HEK293 (cell line): ENCODE measurements around the gene IGF1R.

ENCODE experiments used
- CTCF ChIA-PET: fragments of 350-600 bp; formaldehyde crosslinking; extraction: SDS; loops from one replicate; lab custom pipeline; 2021; ENCODE audit warnings: antibody characterized with exemption; lab: Yijun Ruan, JAX
- POLR2A ChIA-PET: fragments of 300-600 bp; formaldehyde crosslinking; extraction: SDS; loops from one replicate; lab custom pipeline; 2020; ENCODE audit warnings: antibody characterized with exemption, inconsistent platforms; lab: Yijun Ruan, JAX
- H3K27ac ChIP-seq: fragments of 200-500 bp; sonication (Bioruptor generic); 2 replicates; pipeline ENCODE4 v1.5.1; 2014; ENCODE audit warnings: low read depth, low read length, control low read depth, inconsistent platforms; ENCODE audit errors: extremely low read depth
- H3K36me3 ChIP-seq, 2 experiments: fragments of 200-500 bp in 1 of 2; sonication (Bioruptor generic) in 1 of 2; 1 replicate in 1 of 2; 2 replicates in 1 of 2; pipeline ENCODE4 v1.5.1; 2014 to 2017; ENCODE audit warnings: inconsistent platforms in 2 of 2, low read length in 2 of 2; ENCODE audit not compliant: control insufficient read depth in 2 of 2, insufficient read depth in 1 of 2
- H3K4me1 ChIP-seq: fragments of 200-500 bp; sonication (Bioruptor generic); 2 replicates; pipeline ENCODE4 v1.5.1; 2014; ENCODE audit warnings: mild to moderate bottlenecking, low read length, inconsistent platforms; ENCODE audit not compliant: control insufficient read depth, insufficient read depth
- H3K4me3 ChIP-seq: 2 replicates; pipeline ENCODE4 v1.5.1; 2011; ENCODE audit warnings: low read depth, mild to moderate bottlenecking, control low read depth, low read length, moderate library complexity
- H3K9me3 ChIP-seq: fragments of 200-500 bp; sonication (Bioruptor generic); 2 replicates; pipeline ENCODE4 v1.5.1; 2014; ENCODE audit warnings: low read depth, low read length, inconsistent platforms; ENCODE audit not compliant: control insufficient read depth, insufficient read depth
- GLI4 ChIP-seq: fragments of 450-650 bp; formaldehyde crosslinking; IDR thresholded peaks from 2 replicates; pipeline ENCODE4 v1.5.1; 2016; ENCODE audit warnings: missing biosample characterization, missing genetic modification characterization
- GLIS1 ChIP-seq: fragments of 450-650 bp; formaldehyde crosslinking; IDR thresholded peaks from 2 replicates; pipeline ENCODE4 v1.5.1; 2016; ENCODE audit warnings: missing biosample characterization, missing genetic modification characterization
- KLF16 ChIP-seq: fragments of 450-650 bp; formaldehyde crosslinking; IDR thresholded peaks from 2 replicates; pipeline ENCODE4 v1.5.1; 2017; ENCODE audit warnings: missing biosample characterization, missing genetic modification characterization
- KLF9 ChIP-seq: fragments of 450-650 bp; formaldehyde crosslinking; IDR thresholded peaks from 2 replicates; pipeline ENCODE4 v1.5.1; 2016; ENCODE audit warnings: missing biosample characterization, missing genetic modification characterization, low read depth
- MYNN ChIP-seq: fragments of 450-650 bp; formaldehyde crosslinking; IDR thresholded peaks from 2 replicates; pipeline ENCODE4 v1.5.1; 2016; ENCODE audit warnings: missing biosample characterization, missing genetic modification characterization, borderline replicate concordance
- PRDM6 ChIP-seq: fragments of 450-650 bp; formaldehyde crosslinking; IDR thresholded peaks from 2 replicates; pipeline ENCODE4 v1.5.1; 2017; ENCODE audit warnings: missing biosample characterization, missing genetic modification characterization
- RBAK ChIP-seq: fragments of 450-650 bp; formaldehyde crosslinking; IDR thresholded peaks from 2 replicates; pipeline ENCODE4 v1.5.1; 2016; ENCODE audit warnings: missing biosample characterization, missing genetic modification characterization
- SALL2 ChIP-seq: fragments of 450-650 bp; formaldehyde crosslinking; IDR thresholded peaks from 2 replicates; pipeline ENCODE4 v1.5.0; 2017; ENCODE audit warnings: missing biosample characterization, mild to moderate bottlenecking, missing genetic modification characterization, borderline replicate concordance
- TCF7L2 ChIP-seq: IDR thresholded peaks from 2 replicates; pipeline ENCODE4 v1.6.1; 2011; ENCODE audit warnings: low read depth, mild to moderate bottlenecking, inconsistent platforms, low read length, moderate library complexity, borderline replicate concordance
- YY1 ChIP-seq: fragments of 450-650 bp; formaldehyde crosslinking; IDR thresholded peaks from 2 replicates; pipeline ENCODE4 v1.5.1; 2018; ENCODE audit warnings: missing biosample characterization, missing genetic modification characterization
- ZBTB20 ChIP-seq: fragments of 450-650 bp; formaldehyde crosslinking; IDR thresholded peaks from 2 replicates; pipeline ENCODE4 v1.5.1; 2016; ENCODE audit warnings: missing biosample characterization, missing genetic modification characterization
- ZNF121 ChIP-seq: fragments of 450-650 bp; formaldehyde crosslinking; IDR thresholded peaks from 2 replicates; pipeline ENCODE4 v1.5.1; 2016; ENCODE audit warnings: missing biosample characterization, missing genetic modification characterization
- ZNF18 ChIP-seq: fragments of 450-650 bp; formaldehyde crosslinking; IDR thresholded peaks from 2 replicates; pipeline ENCODE4 v1.5.1; 2016; ENCODE audit warnings: missing biosample characterization, missing genetic modification characterization
- ZNF184 ChIP-seq: fragments of 450-650 bp; IDR thresholded peaks from 2 replicates; pipeline ENCODE4 v1.5.1; 2018; ENCODE audit warnings: missing biosample characterization, mild to moderate bottlenecking, missing genetic modification characterization
- ZNF324 ChIP-seq: fragments of 450-650 bp; formaldehyde crosslinking; IDR thresholded peaks from 2 replicates; pipeline ENCODE4 v1.5.1; 2016; ENCODE audit warnings: missing biosample characterization, missing genetic modification characterization
- ZNF350 ChIP-seq: fragments of 450-650 bp; formaldehyde crosslinking; IDR thresholded peaks from 2 replicates; pipeline ENCODE4 v1.5.0; 2017; ENCODE audit warnings: missing biosample characterization, mild to moderate bottlenecking, missing genetic modification characterization
- ZNF404 ChIP-seq: fragments of 450-650 bp; formaldehyde crosslinking; IDR thresholded peaks from 2 replicates; pipeline ENCODE4 v1.5.1; 2017; ENCODE audit warnings: missing biosample characterization, missing genetic modification characterization
- ZNF548 ChIP-seq: fragments of 450-650 bp; formaldehyde crosslinking; IDR thresholded peaks from 2 replicates; pipeline ENCODE4 v1.5.1; 2016; ENCODE audit warnings: missing biosample characterization, missing genetic modification characterization
- ZNF610 ChIP-seq: fragments of 450-650 bp; formaldehyde crosslinking; IDR thresholded peaks from 2 replicates; pipeline ENCODE4 v1.5.1; 2016; ENCODE audit warnings: missing biosample characterization, missing genetic modification characterization, borderline replicate concordance
- ZNF658 ChIP-seq: fragments of 450-650 bp; formaldehyde crosslinking; IDR thresholded peaks from 2 replicates; pipeline ENCODE4; 2016; ENCODE audit warnings: missing biosample characterization, missing genetic modification characterization
- ZNF701 ChIP-seq: fragments of 450-650 bp; formaldehyde crosslinking; IDR thresholded peaks from 2 replicates; pipeline ENCODE4 v1.5.1; 2016; ENCODE audit warnings: missing biosample characterization, missing genetic modification characterization
- ZNF768 ChIP-seq: fragments of 450-650 bp; formaldehyde crosslinking; IDR thresholded peaks from 2 replicates; pipeline ENCODE4 v1.5.1; 2018; ENCODE audit warnings: missing biosample characterization, mild to moderate bottlenecking, missing genetic modification characterization
- ZNF776 ChIP-seq: fragments of 450-650 bp; formaldehyde crosslinking; IDR thresholded peaks from 2 replicates; pipeline ENCODE4 v1.5.0; 2017; ENCODE audit warnings: missing biosample characterization, missing genetic modification characterization, borderline replicate concordance
- ZNF830 ChIP-seq: fragments of 450-650 bp; IDR thresholded peaks from 2 replicates; pipeline ENCODE4 v1.5.0; 2018; ENCODE audit warnings: missing biosample characterization, missing genetic modification characterization, low read depth, mild to moderate bottlenecking, moderate library complexity
- ZSCAN30 ChIP-seq: fragments of 450-650 bp; IDR thresholded peaks from 2 replicates; pipeline ENCODE4 v1.5.1; 2018; ENCODE audit warnings: missing biosample characterization, mild to moderate bottlenecking, missing genetic modification characterization, moderate library complexity
- TF ChIP-seq, protein P1 (sequence below): fragments of 450-650 bp; formaldehyde crosslinking; IDR thresholded peaks from 2 replicates; pipeline ENCODE4 v1.5.1; 2016; ENCODE audit warnings: missing biosample characterization, missing genetic modification characterization
- TF ChIP-seq, protein P2 (sequence below): fragments of 450-650 bp; formaldehyde crosslinking; IDR thresholded peaks from 2 replicates; pipeline ENCODE4 v1.5.1; 2016; ENCODE audit warnings: missing biosample characterization, missing genetic modification characterization
- TF ChIP-seq, protein P3 (sequence below): fragments of 450-650 bp; formaldehyde crosslinking; IDR thresholded peaks from 2 replicates; pipeline ENCODE4 v1.5.1; 2016; ENCODE audit warnings: missing biosample characterization, missing genetic modification characterization

The IGF1R gene

DNA sequence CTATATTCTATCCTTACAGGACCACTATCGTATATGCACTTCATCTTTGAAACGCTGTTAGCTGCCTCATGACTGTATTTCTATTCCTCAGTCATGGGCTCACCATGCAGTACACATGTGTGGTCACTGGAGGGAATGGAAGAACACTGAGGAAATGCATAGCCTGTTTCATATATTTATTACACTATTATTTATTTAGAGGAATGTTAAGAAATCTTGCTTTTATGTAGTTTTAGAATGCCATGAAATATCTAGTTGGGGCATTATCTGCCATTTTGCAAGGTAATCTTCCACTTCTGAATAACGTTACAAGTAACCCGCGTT is 155.7 kb downstream of the IGF1R start (continued):
- TF ChIP-seq SALL2 (tag by site-specific recombination): no peak
- TF ChIP-seq KLF9 (tag by site-specific recombination): no peak
- TF ChIP-seq ZNF324 (tag by site-specific recombination): no peak

DNA sequence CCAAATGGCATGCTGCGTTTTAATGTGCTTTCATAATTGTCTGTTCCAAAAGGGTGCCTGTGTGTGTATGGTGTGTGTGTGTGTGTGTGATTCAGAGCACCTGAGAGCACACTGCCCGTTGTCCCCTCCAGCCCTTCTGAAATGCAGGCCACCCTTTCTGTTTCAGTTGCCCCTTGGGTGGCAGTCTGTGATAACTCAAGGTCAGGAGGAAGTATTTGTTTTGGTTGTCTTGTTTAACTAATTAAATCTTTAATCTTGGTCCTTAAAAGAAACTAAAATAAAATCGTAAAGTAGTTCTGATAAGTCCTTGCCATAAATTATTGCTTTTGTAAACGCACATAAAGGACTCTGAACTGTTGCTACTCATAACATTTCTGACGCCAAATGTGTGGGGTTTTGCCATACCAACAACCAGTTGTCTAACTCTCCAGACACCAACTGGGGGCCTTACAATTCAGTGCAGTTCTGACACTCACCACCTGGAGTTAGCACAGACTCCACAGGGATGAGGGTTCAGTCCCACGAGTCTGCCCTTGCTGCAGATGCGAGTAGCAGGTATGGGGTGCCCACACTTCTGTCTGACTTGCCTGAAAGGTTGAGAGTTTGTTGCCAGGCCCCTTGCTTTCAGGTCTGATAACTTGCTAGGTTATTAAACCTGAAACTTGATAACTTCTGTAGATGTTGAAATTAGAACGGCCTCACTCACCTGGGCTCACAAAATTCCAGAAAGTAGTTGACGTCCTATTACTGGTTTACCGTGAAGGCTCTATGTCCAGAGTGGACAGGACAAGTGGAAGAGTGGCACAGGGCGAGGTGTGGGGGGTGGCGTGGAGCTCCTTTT is 157.3 kb downstream of the IGF1R start:
- CTCF ChIA-PET: interaction anchor here (0.7 to 2.5 kb wide), 8 partner anchors 11 to 146 kb away, joined by 3 to 10 read pairs (median 4); no protein-coding TSS in a partner anchor
- Histone ChIP-seq H3K36me3 (no peaks in the 10 kb centered on the region), H3K4me3 (no peak overlapping the region), H3K9me3 (no peaks in the 10 kb centered on the region), H3K27ac (peak overlapping the region; percentile 42; the same call in 1 of the 2 replicates), H3K4me1 (peaks cover 29% of the 10 kb centered on the region)
- POLR2A ChIA-PET: no interaction called here
- no peak for TF ChIP-seq ZNF350 (tag by site-specific recombination)
- TF ChIP-seq YY1 (tag by site-specific recombination): no peak
- TF ChIP-seq TCF7L2: peak; percentile 39; the same call in 1 of the 2 replicates
- TF ChIP-seq ZSCAN30 (tag by site-specific recombination): no peak
- no peak for TF ChIP-seq ZNF548 (tag by site-specific recombination)
- no peak for TF ChIP-seq ZNF830 (tag by site-specific recombination)
- no peak for TF ChIP-seq ZNF184 (tag by site-specific recombination)
- TF ChIP-seq, protein P1, sequence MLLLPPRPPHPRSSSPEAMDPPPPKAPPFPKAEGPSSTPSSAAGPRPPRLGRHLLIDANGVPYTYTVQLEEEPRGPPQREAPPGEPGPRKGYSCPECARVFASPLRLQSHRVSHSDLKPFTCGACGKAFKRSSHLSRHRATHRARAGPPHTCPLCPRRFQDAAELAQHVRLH: peak; percentile 52; the same call in 1 of the 2 replicates
- peak; percentile 77 for TF ChIP-seq GLIS1
- TF ChIP-seq KLF16 (tag by site-specific recombination): no peak
- TF ChIP-seq ZNF121: 0 out of 2 replicates have a peak, but pooled peaks have one; percentile 39
- no peak for TF ChIP-seq ZNF768
- no peak for TF ChIP-seq ZNF658
- peak; percentile 84 for TF ChIP-seq PRDM6 (tag by site-specific recombination)
- TF ChIP-seq MYNN (tag by site-specific recombination): no peak
- TF ChIP-seq ZNF776 (tag by site-specific recombination): no peak
- TF ChIP-seq ZNF18 (tag by site-specific recombination): peak; percentile 83
- no peak for TF ChIP-seq ZNF701 (tag by site-specific recombination)
- TF ChIP-seq, protein P2, sequence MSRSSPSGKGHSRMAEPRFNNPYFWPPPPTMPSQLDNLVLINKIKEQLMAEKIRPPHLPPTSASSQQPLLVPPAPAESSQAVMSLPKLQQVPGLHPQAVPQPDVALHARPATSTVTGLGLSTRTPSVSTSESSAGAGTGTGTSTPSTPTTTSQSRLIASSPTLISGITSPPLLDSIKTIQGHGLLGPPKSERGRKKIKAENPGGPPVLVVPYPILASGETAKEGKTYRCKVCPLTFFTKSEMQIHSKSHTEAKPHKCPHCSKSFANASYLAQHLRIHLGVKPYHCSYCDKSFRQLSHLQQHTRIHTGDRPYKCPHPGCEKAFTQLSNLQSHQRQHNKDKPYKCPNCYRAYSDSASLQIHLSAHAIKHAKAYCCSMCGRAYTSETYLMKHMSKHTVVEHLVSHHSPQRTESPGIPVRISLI (tag by site-specific recombination): no peak
- no peak for TF ChIP-seq ZNF610
- TF ChIP-seq ZNF404: no peak
- TF ChIP-seq RBAK (tag by site-specific recombination): no peak
- TF ChIP-seq, protein P3, sequence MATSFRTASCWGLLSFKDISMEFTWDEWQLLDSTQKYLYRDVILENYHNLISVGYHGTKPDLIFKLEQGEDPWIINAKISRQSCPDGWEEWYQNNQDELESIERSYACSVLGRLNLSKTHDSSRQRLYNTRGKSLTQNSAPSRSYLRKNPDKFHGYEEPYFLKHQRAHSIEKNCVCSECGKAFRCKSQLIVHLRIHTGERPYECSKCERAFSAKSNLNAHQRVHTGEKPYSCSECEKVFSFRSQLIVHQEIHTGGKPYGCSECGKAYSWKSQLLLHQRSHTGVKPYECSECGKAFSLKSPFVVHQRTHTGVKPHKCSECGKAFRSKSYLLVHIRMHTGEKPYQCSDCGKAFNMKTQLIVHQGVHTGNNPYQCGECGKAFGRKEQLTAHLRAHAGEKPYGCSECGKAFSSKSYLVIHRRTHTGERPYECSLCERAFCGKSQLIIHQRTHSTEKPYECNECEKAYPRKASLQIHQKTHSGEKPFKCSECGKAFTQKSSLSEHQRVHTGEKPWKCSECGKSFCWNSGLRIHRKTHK: no peak
- TF ChIP-seq GLI4 (tag by site-specific recombination): no peak
- TF ChIP-seq ZBTB20 (tag by site-specific recombination): no peak
